OCI-M1 (cell line): ENCODE data around the gene ALPK3.
A peak's percentile ranks its signal among the peaks of the same experiment; 100 is the strongest.

Experiments
- DNase-seq: peaks from one replicate; lab custom pipeline; 2025; lab: John Stamatoyannopoulos, UW

Gene ALPK3

GRCh38 chr15:84824260-84825007, 7.3 kb downstream of the ALPK3 start:
- no peak for DNase-seq

- DNase-seq = peak; percentile 33
Observed at GRCh38 chr15:84826369-84826823, 9.2 kb downstream of the ALPK3 start.

GRCh38 chr15:84827246-84827645, 10.1 kb downstream of the ALPK3 start:
- no peak for DNase-seq

- no peak for DNase-seq
Observed at GRCh38 chr15:84828086-84828908, 11.1 kb downstream of the ALPK3 start.

GRCh38 chr15:84829428-84829827, 12.3 kb downstream of the ALPK3 start:
- no peak for DNase-seq

GRCh38 chr15:84830036-84830435, 12.9 kb downstream of the ALPK3 start:
- no peak for DNase-seq

GRCh38 chr15:84831028-84831427, 13.9 kb downstream of the ALPK3 start:
- no peak for DNase-seq

- no peak for DNase-seq
Observed at GRCh38 chr15:84831613-84832012, 14.5 kb downstream of the ALPK3 start.

- DNase-seq = no peak
Observed at GRCh38 chr15:84832448-84833040, 15.4 kb downstream of the ALPK3 start.

- no peak for DNase-seq
Observed at GRCh38 chr15:84833447-84834228, 16.5 kb downstream of the ALPK3 start.

GRCh38 chr15:84834229-84834955, 17.2 kb downstream of the ALPK3 start:
- DNase-seq = no peak

- no peak for DNase-seq
Observed at GRCh38 chr15:84834969-84835368, 17.8 kb downstream of the ALPK3 start.

- no peak for DNase-seq
Observed at GRCh38 chr15:84835661-84836337, 18.6 kb downstream of the ALPK3 start.

- DNase-seq = no peak
Observed at GRCh38 chr15:84836844-84837243, 19.7 kb downstream of the ALPK3 start.

GRCh38 chr15:84839714-84840113, 22.6 kb downstream of the ALPK3 start:
- no peak for DNase-seq

- DNase-seq = no peak
Observed at GRCh38 chr15:84840255-84840654, 23.1 kb downstream of the ALPK3 start.

GRCh38 chr15:84840741-84841429, 23.7 kb downstream of the ALPK3 start:
- DNase-seq = no peak

GRCh38 chr15:84842781-84843180, 25.6 kb downstream of the ALPK3 start:
- no peak for DNase-seq

GRCh38 chr15:84844964-84845363, 27.8 kb downstream of the ALPK3 start:
- no peak for DNase-seq

- peak; percentile 71 for DNase-seq
Observed at GRCh38 chr15:84845631-84846030, 28.5 kb downstream of the ALPK3 start.
